GM15510 (cell line): ENCODE measurements around the gene FZR1.

ENCODE experiments used
- POLR2A ChIP-seq: IDR thresholded peaks from 3 replicates; pipeline ENCODE4 v1.6.1; 2011; ENCODE audit warnings: borderline replicate concordance; ENCODE audit not compliant: insufficient read length; ENCODE audit errors: extremely low read depth

FZR1 gene

DNA sequence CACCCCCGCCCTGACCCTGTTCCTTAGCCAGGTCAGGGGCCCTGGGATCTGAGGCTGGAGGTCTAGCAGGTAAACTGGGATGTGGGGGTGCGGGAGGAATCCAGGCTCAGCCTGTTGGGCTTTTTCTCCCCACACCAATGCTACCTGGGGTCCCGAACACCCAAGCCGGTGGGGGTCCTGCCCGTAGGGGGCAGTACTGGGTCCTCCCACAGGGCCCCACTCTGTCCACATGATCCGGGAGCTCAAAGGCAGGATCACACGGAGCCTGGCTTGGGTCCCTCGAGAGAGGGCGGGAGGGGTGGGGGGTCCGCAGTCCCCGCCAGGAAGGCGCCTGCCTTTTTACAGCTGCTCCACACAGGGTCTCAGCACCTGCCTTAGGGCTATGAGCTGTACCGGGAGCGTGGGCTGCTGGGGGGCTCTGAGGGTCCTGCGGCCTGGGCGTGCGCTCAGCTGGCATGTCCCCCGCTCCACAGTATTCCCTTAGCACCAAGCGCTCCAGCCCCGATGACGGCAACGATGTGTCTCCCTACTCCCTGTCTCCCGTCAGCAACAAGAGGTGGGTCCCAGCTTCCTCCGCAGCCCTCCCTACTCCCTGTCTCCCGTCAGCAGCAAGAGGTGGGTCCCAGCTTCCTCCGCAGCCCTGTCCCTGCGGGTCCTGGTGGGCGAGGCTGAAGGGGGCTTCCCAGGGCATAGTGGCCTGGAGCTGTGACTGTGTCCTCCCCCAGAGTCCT, 20.6 kb downstream of the FZR1 start:
- no peak for TF ChIP-seq POLR2A

DNA sequence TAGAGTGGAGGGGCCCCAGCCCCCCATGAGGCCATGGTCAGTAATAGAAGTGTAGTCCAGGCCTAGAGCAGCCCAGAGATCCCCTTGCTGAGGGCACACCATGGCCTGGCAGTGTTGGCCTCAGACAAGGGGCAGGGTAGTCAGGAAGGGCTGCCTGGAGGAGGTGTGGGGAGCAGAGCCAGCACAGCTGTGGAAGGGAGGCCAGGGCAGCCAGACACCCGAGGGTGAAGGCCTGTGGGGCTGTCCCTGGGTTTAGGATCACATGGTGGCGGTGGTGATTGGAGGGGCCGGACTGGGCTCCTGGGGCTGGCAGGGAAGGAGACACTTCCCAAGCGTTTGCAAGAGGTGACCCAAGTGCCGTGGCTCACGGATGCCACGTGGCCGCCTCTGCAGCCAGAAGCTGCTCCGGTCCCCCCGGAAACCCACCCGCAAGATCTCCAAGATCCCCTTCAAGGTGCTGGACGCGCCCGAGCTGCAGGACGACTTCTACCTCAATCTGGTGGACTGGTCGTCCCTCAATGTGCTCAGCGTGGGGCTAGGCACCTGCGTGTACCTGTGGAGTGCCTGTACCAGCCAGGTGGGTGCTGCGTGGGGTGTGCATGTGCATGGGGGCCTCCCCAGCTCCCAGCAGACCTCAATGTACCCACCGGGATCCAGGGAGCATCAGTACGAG, 21.3 kb downstream of the FZR1 start:
- TF ChIP-seq POLR2A: no peak

DNA sequence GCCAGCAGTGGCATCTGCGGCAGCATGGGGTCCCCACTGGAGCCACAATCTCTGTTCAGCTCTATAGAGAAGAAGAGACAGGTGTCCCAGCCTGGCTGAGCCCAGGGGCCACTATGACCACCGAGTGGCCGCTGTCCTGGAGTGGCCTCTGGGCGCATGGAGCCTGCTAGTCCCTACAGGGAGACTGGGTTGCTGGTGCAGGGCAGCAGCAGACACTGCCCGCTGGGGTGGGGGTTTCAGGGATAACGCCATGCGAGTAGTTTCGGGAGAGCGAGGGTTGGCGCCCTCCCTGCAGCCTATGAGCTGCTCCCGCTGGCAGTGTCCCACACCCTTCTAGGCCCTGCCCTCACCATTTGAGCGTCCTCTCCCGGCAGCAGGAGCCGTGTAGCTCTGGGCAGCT, 22.0 kb downstream of the FZR1 start:
- TF ChIP-seq POLR2A: no peak

DNA sequence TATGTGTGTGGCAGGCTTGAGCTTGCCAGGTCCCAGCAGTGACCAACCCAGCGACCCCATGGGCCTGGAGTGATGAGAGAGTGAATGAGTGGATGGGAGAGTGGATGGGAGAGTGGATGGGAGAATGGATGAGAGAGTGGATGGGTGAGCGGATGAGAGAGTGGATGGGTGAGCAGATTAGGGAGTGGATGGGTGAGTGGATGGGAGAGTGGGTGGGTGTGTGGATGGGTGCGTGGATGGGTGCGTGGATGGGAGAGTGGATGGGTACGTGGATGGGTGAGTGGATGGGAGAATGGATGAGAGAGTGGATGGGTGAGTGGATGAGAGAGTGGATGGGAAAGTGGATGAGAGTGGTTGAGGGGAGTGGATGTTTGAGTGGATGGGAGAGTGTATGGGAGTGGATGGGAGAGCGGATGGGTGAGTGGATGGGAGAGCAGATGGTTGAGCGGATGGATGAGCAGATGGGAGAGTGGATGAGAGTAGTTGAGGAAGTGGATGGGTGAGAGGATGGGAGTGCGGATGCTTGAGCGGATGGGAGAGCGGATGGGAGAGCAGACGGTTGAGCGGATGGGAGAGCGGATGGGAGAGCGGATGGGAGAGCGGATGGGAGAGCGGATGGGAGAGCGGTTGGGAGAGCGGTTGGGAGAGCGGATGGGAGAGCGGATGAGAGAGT, 22.6 kb downstream of the FZR1 start:
- TF ChIP-seq POLR2A: no peak

DNA sequence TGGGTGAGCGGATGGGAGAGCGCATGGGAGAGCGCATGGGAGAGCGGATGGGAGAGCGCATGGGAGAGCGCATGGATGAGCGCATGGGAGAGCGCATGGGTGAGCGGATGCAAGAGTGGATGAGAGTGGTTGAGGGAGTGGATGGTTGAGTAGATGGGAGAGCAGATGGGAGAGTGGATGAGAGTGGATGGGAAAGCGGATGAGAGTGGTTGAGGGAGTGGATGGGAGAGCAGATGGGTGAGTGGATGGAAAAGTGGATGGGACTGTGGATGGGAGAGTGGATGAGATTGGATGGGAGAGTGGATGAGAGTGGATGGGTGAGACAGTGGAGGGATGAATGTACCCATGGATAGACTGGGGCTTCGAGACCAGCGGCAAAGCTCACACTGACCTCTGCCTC, 24.3 kb downstream of the FZR1 start:
- no peak for TF ChIP-seq POLR2A

- TF ChIP-seq POLR2A: no peak
Measured at GRCh38 chr19:3531716-3532115, 25.6 kb downstream of the FZR1 start.

DNA sequence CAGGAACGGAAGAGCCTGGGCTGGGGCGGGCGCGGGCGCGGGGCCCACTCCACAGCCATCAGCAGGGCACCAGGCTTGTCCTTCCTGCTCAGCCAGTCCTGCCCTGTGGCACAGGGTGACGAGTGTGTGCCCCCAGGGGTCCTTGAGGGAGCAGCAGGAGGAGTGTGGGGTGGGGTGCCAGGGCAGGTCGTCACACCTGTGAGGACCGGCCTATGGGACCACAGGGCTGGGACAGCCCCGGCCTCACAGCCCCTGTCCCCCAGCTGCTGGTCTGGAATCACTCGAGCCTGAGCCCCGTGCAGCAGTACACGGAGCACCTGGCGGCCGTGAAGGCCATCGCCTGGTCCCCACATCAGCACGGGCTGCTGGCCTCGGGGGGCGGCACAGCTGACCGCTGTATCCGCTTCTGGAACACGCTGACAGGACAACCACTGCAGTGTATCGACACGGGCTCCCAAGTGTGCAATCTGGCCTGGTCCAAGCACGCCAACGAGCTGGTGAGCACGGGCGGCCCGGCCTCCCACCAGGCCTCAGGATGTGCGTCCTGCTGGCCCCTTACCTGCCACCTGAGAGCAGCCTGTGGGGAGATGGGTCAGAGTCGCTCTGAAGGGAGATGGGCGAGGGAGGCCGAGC, 26.2 kb downstream of the FZR1 start:
- no peak for TF ChIP-seq POLR2A

GRCh38 chr19:3533033-3533432, 26.9 kb downstream of the FZR1 start:
- no peak for TF ChIP-seq POLR2A

DNA sequence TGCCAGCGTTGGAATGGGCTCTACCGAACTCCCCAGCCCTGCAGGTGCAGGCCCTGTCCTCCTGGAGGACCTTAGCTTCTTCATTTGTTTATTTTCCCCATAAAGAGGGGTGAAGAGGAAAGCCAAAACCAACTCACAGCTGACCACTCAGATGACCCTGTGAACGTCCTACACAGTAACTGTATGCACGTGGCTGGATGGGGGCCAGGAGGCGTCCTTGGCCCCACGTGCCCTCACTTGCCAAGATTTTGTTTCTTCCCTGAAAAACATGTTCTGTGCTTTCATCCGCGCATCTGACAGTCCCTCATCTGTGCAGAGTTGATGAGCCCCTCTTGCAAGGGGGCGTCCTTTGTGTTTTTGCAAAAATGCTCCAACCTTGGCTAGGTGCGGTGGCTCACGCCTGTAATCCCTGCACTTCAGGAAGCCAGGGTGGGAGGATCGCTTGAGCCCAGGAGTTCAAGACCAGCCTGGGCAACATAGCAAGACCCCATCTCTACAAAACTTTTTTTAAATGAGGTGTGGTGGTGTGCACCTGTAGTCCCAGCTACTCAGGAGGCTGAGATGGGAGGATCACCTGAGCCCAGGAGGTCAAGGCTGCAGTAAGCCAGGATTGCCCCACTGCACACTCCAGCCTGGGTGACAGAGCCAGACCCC, 27.6 kb downstream of the FZR1 start:
- TF ChIP-seq POLR2A: no peak

GRCh38 chr19:3534375-3535234, 28.5 kb downstream of the FZR1 start:
- TF ChIP-seq POLR2A: no peak

GRCh38 chr19:3535235-3535535, 29.1 kb downstream of the FZR1 start:
- TF ChIP-seq POLR2A: no peak

DNA sequence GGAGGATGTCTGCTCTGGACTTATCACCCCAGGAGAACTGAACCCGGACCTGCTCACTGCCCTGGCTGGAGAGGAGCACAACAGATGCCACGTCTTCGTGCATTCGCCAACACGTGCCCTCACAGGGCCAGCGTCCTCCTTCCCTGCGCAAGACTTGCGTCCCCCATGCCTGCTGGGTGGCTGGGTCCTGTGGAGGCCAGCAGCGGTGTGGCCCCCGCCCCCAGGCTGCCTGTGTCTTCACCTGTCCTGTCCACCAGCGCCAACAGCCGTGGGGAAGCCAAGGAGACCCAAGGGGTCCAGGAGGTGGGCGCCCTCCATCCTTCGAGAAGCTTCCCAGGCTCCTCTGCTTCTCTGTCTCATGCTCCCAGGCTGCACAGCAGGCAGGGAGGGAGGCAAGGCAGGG, 29.5 kb downstream of the FZR1 start:
- TF ChIP-seq POLR2A: peak; percentile 14

DNA sequence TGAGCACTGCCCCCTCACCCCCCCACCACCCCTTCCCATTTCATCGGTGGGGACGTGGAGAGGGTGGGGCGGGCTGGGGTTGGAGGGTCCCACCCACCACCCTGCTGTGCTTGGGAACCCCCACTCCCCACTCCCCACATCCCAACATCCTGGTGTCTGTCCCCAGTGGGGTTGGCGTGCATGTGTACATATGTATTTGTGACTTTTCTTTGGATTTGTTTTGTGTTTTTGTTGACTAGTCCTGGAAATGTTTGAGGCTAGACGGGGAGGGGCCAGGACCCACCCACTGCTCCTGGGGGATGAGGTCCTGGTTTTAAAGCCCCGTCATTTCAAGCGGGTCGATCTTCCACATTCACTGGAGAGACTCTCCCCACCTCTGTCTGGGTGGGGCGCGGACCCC, 29.9 kb downstream of the FZR1 start:
- TF ChIP-seq POLR2A: no peak
